Vagina (tissue), 2 donors: ENCODE results near the gene CELA1.

Source experiments
- CTCF ChIP-seq, 3 experiments: fragments of 450-650 bp in 2 of 3; fragments of 200-600 bp in 1 of 3; sonication (generic) in 1 of 3; IDR thresholded peaks; one replicate each; pipeline ENCODE4 v1.5.1; 2017 to 2019; ENCODE audit warnings: antibody characterized with exemption in 3 of 3, mild to moderate bottlenecking in 2 of 3, moderate library complexity in 2 of 3
- POLR2A ChIP-seq, 2 donors: fragments of 450-650 bp; IDR thresholded peaks; one replicate each; pipeline ENCODE4 v1.6.1; 2017; ENCODE audit warnings: antibody characterized with exemption in 2 of 2, mild to moderate bottlenecking in 2 of 2, moderate library complexity in 2 of 2
- POLR2AphosphoS5 ChIP-seq, 2 donors: sonication (generic); formaldehyde crosslinking; IDR thresholded peaks; one replicate each; pipeline ENCODE4 v1.9.0; 2017; ENCODE audit warnings: antibody characterized with exemption in 2 of 2, mild to moderate bottlenecking in 2 of 2, low read depth in 1 of 2; ENCODE audit not compliant: insufficient read depth in 1 of 2

DNA sequence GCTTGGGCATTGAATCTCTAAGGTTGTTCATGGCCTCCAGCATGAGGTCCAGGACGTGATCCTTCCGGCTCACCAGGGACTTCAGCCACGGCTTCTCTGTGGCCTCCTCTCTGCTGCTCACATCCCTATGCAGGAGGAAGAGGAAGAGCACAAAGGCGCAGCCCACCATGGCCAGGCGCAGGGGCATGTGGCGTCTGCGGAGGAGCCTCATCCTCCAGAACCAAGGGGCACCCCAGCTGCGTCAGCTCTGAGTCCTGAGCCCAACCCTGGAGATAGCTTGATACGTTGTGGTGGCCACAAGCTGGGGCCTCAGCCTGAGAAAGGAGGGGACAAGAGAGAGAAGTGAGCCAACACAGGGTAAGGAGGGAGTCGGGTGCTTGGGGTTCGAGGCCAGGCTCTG, 33.1 kb upstream of the CELA1 start:
- TF ChIP-seq CTCF (IDR thresholded peaks at IDR 0.05) (no peak), POLR2A (IDR thresholded peaks at IDR 0.05) (no peak), POLR2AphosphoS5 (IDR thresholded peaks at IDR 0.05; ENCODE audit: insufficient read depth in 1 of 2, low read depth in 1 of 2) (no peak)
